Activated naive CD4-positive, alpha-beta T cell treated with anti-CD3 and anti-CD28 coated beads, Interleukin-2, amount 50 U/mL, for 16 hours (primary cell): ENCODE data around the gene PRDX6.
"Not testable (repeated sequence)": the region's sequence is repeated elsewhere in the genome, so short reads cannot be mapped to it uniquely, and the experiment has no call there.

Experiments
- DNase-seq: peaks from one replicate; pipeline ENCODE4 v3.0.0-alpha.2; 2020

The PRDX6 gene

GRCh38 chr1:173502104-173502503, 25.0 kb downstream of the PRDX6 start:
- DNase-seq, result no peak

- DNase-seq, result no peak
Observed at GRCh38 chr1:173503391-173503790, 26.3 kb downstream of the PRDX6 start.

- no peak for DNase-seq
Observed at GRCh38 chr1:173504268-173504667, 27.1 kb downstream of the PRDX6 start.

- DNase-seq, result no peak
Observed at GRCh38 chr1:173505391-173505790, 28.3 kb downstream of the PRDX6 start.

- DNase-seq, result no peak
Observed at GRCh38 chr1:173506437-173506836, 29.3 kb downstream of the PRDX6 start.

GRCh38 chr1:173507205-173507846, 30.2 kb downstream of the PRDX6 start:
- no peak for DNase-seq

- no peak for DNase-seq
Observed at GRCh38 chr1:173507847-173508209, 30.7 kb downstream of the PRDX6 start.

- no peak for DNase-seq
Observed at GRCh38 chr1:173508541-173508940, 31.4 kb downstream of the PRDX6 start.

GRCh38 chr1:173509797-173510196, 32.7 kb downstream of the PRDX6 start:
- no peak for DNase-seq

GRCh38 chr1:173514503-173514902, 37.4 kb downstream of the PRDX6 start:
- not testable (repeated sequence) for DNase-seq

GRCh38 chr1:173520799-173521198, 43.7 kb downstream of the PRDX6 start:
- no peak for DNase-seq

GRCh38 chr1:173523329-173523728, 46.2 kb downstream of the PRDX6 start:
- no peak for DNase-seq

GRCh38 chr1:173525926-173526325, 48.8 kb downstream of the PRDX6 start:
- DNase-seq, result no peak

- DNase-seq, result no peak
Observed at GRCh38 chr1:173527151-173527826, 50.2 kb downstream of the PRDX6 start.

- DNase-seq, result no peak
Observed at GRCh38 chr1:173529106-173529505, 52.0 kb downstream of the PRDX6 start.

- DNase-seq, result no peak
Observed at GRCh38 chr1:173530795-173531693, 53.9 kb downstream of the PRDX6 start.

GRCh38 chr1:173532237-173532636, 55.1 kb downstream of the PRDX6 start:
- no peak for DNase-seq

- DNase-seq, result no peak
Observed at GRCh38 chr1:173536223-173536622, 59.1 kb downstream of the PRDX6 start.
